BE2C (cell line): ENCODE measurements around the gene FAT2. TPM values are rescaled to one million over a fixed set of nuclear protein-coding genes. Genes with fewer than 3 reads are reported as not detected.

ENCODE experiments used
- DNase-seq: peaks from one replicate; pipeline ENCODE4 v3.0.0-alpha.2; 2020
- H3K27me3 ChIP-seq: fragments of 250-450 bp; sonication (Bioruptor Pico); 2 replicates; pipeline ENCODE4 v1.5.1; 2020; ENCODE audit warnings: mild to moderate bottlenecking
- H3K36me3 ChIP-seq: fragments of 250-450 bp; sonication (Bioruptor Pico); 2 replicates; pipeline ENCODE4 v1.5.1; 2020; ENCODE audit warnings: mild to moderate bottlenecking
- H3K4me1 ChIP-seq: fragments of 250-450 bp; sonication (Bioruptor Pico); 2 replicates; pipeline ENCODE4 v1.5.1; 2020
- H3K4me3 ChIP-seq: 2 replicates; pipeline ENCODE4 v1.5.1; 2011; ENCODE audit warnings: low read depth, low read length
- H3K9me3 ChIP-seq: fragments of 250-450 bp; sonication (Bioruptor Pico); 2 replicates; pipeline ENCODE4 v1.5.1; 2020
- polyA plus RNA-seq: library from polyadenylated mRNA; unstranded; fragments of >200 nt; gene quantifications from one replicate; pipeline ENCODE4 v1.2.1, GENCODE V29; 2012; ENCODE audit warnings: low read depth, missing spikeins; ENCODE audit not compliant: insufficient read length, insufficient read depth
- TF ChIP-seq, protein P1 (sequence below): IDR thresholded peaks from 2 replicates; pipeline ENCODE4 v1.5.1; 2012; ENCODE audit warnings: mild to moderate bottlenecking, low read depth, low read length

FAT2 gene, protein sequence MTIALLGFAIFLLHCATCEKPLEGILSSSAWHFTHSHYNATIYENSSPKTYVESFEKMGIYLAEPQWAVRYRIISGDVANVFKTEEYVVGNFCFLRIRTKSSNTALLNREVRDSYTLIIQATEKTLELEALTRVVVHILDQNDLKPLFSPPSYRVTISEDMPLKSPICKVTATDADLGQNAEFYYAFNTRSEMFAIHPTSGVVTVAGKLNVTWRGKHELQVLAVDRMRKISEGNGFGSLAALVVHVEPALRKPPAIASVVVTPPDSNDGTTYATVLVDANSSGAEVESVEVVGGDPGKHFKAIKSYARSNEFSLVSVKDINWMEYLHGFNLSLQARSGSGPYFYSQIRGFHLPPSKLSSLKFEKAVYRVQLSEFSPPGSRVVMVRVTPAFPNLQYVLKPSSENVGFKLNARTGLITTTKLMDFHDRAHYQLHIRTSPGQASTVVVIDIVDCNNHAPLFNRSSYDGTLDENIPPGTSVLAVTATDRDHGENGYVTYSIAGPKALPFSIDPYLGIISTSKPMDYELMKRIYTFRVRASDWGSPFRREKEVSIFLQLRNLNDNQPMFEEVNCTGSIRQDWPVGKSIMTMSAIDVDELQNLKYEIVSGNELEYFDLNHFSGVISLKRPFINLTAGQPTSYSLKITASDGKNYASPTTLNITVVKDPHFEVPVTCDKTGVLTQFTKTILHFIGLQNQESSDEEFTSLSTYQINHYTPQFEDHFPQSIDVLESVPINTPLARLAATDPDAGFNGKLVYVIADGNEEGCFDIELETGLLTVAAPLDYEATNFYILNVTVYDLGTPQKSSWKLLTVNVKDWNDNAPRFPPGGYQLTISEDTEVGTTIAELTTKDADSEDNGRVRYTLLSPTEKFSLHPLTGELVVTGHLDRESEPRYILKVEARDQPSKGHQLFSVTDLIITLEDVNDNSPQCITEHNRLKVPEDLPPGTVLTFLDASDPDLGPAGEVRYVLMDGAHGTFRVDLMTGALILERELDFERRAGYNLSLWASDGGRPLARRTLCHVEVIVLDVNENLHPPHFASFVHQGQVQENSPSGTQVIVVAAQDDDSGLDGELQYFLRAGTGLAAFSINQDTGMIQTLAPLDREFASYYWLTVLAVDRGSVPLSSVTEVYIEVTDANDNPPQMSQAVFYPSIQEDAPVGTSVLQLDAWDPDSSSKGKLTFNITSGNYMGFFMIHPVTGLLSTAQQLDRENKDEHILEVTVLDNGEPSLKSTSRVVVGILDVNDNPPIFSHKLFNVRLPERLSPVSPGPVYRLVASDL (N-terminal part only)
- polyA plus RNA-seq: 0.22 TPM

DNA sequence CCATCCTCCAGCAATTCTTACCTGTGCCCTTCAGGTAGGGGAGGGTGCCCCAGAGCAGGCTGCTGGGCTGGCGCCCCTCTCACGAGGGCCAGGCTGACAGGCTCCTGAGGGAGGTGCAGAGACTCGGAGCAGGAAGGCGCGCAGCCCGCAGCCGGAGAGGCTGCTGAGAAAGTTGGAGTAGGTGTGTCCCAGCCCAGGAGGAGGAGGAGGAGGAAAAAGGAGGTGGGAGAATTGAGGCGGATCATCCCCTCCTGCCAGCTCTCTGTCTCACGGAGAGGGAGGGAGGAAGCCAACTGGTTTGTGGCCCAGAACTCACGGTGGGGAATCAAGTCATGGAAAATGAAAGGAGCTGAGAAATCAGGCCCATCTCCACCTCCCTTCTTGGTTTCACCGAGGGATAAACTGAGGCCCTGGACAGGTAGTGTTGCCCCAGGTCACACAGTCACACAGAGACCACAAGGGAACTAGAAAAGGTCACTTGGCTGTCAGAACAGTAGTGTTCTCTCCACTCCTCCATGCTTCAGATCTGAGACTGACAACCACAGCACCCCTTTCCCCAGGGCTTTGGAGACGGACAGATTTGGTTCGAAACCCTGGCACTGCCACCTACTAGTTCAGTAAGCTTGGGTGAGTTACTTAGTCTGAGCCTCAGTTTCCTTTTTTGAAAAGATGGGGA, at the start of gene FAT2:
Gene FAT2, minus strand, starts transcription at position 188 of the 676 bp plus-strand sequence. CDS start 22,400 bp downstream, outside the sequence.
- DNase-seq: no peak
- H3K27me3 ChIP-seq: no peaks in the 10 kb centered on the region
- peaks cover 13% of the 10 kb centered on the region for H3K4me1 ChIP-seq
- H3K4me3 ChIP-seq: no peak within 1 kb of the TSS
- TF ChIP-seq, protein P1, sequence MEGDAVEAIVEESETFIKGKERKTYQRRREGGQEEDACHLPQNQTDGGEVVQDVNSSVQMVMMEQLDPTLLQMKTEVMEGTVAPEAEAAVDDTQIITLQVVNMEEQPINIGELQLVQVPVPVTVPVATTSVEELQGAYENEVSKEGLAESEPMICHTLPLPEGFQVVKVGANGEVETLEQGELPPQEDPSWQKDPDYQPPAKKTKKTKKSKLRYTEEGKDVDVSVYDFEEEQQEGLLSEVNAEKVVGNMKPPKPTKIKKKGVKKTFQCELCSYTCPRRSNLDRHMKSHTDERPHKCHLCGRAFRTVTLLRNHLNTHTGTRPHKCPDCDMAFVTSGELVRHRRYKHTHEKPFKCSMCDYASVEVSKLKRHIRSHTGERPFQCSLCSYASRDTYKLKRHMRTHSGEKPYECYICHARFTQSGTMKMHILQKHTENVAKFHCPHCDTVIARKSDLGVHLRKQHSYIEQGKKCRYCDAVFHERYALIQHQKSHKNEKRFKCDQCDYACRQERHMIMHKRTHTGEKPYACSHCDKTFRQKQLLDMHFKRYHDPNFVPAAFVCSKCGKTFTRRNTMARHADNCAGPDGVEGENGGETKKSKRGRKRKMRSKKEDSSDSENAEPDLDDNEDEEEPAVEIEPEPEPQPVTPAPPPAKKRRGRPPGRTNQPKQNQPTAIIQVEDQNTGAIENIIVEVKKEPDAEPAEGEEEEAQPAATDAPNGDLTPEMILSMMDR: no peak
- H3K36me3 ChIP-seq: no peaks in the 10 kb centered on the region
- no peaks in the 10 kb centered on the region for H3K9me3 ChIP-seq

DNA sequence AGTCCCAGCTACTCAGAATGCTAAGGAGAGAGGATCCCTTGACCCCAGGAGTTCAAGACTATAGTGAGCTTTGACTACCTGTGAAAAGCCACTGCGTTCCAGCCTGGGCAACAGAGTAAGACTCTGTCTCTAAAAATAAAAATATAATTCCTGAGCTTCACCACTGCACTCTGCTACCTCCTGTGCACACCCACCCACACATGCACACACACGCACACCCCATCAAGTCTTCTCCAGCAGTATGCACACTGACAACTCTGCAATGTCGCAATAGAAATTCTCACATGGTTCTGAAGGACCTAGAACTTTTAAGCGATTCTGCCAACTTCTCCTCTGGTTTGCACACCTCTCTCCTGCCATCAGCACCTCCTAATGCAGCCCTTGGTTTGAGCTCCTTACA, 47.5 kb upstream of the FAT2 start:
- Histone ChIP-seq H3K4me3 (no peak overlapping the region), H3K27me3 (peaks cover 16% of the 10 kb centered on the region), H3K36me3 (no peaks in the 10 kb centered on the region), H3K4me1 (no peaks in the 10 kb centered on the region), H3K9me3 (no peaks in the 10 kb centered on the region)
- DNase-seq: no peak
- TF ChIP-seq, protein P1: no peak

DNA sequence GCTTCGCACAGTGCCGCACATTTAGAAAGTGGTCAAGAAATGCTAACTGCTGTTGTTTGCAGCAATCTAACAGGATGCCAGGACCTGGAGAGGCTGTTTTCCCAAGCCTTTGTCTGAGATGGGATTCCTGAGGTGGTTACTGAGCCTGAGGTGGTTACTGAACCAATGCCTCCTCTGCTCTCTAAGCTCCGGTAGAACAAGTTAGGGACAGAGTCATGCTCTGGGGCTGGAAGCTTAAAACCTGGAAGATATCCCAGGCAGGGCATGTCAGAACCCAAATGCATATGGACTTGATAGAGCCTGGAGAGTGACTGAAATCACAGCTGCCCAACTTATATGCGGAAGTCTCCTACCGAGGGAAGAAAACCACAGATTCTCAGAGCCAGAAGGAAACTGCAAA, 46.5 kb upstream of the FAT2 start:
- TF ChIP-seq, protein P1: no peak
- no peak for DNase-seq
- Histone ChIP-seq H3K4me3 (no peak overlapping the region), H3K36me3 (no peaks in the 10 kb centered on the region), H3K4me1 (no peaks in the 10 kb centered on the region), H3K9me3 (no peaks in the 10 kb centered on the region), H3K27me3 (peaks cover 20% of the 10 kb centered on the region)

DNA sequence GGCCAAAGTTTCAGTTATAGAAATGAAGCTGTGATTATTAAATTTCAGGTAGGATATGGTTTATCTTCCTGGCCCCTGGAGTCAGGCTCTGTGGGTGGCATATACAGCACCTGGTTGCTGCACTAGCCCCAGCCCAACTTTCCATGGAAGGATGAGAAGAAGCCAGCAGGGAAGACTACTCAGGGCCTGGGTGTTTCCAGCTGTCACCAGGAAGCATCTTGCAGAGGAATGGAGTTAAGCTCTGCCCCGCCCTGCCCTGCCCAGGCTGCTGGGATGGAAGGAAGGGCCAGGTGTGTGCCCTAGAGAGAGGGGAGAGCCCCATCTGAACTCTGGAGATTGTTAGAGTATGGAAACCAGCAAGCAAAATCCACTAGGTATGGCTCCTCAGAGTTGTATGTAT, 42.8 kb upstream of the FAT2 start:
- no peaks in the 10 kb centered on the region for H3K4me1 ChIP-seq
- TF ChIP-seq, protein P1: no peak
- H3K27me3 ChIP-seq: peaks cover 22% of the 10 kb centered on the region
- no peaks in the 10 kb centered on the region for H3K36me3 ChIP-seq
- no peak overlapping the region for H3K4me3 ChIP-seq
- DNase-seq: no peak
- H3K9me3 ChIP-seq: no peaks in the 10 kb centered on the region

DNA sequence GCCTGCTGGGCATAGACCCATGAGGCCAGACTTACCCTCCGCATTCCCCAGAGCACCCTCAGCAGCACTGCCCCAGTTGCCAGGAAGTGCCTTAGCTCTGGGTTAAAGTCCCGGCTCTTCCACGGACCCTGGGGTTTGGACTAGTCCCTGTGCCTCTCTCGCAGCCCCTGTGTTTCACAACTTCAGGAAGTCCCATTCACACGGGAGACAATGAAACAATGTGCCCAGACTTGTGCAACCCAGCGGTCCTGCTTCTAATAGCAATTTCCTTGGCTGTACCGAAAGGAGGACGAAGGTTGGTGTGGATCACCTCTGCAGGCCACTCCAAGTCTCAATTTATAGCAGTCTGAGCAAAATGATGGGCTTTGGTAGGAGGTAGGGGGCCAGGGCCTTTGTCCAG, 41.8 kb upstream of the FAT2 start:
- H3K36me3 ChIP-seq: no peaks in the 10 kb centered on the region
- no peak overlapping the region for H3K4me3 ChIP-seq
- H3K4me1 ChIP-seq: no peaks in the 10 kb centered on the region
- H3K9me3 ChIP-seq: no peaks in the 10 kb centered on the region
- TF ChIP-seq, protein P1: no peak
- no peak for DNase-seq
- peaks cover 22% of the 10 kb centered on the region for H3K27me3 ChIP-seq
